ENCODE data around the gene CERS6. TPM values are rescaled to one million over a fixed set of nuclear protein-coding genes. Genes with fewer than 3 reads are reported as not detected.

Gene CERS6
- polyA plus RNA-seq, 1 donor (not counting 4 experiments of a cell fraction or from before 2014, with no cell fraction given) = 19.5 TPM

- Histone ChIP-seq H3K27ac (ENCODE audit: control insufficient read depth, insufficient read depth, low read length) (no peak overlapping the region), H3K9ac (ENCODE audit: control insufficient read depth, extremely low read depth, insufficient read depth, low read length) (no peak overlapping the region), H4K20me1 (ENCODE audit: control insufficient read depth, extremely low read depth, insufficient read depth, low read length) (no peaks in the 10 kb centered on the region), H3K27me3 (ENCODE audit: control insufficient read depth, extremely low read depth, insufficient read depth, low read length) (no peaks in the 10 kb centered on the region), H3K36me3 (ENCODE audit: control insufficient read depth in 2 of 2, extremely low read depth in 1 of 2, insufficient read depth in 2 of 2, low read length in 2 of 2) (no peaks in the 10 kb centered on the region), H3K79me2 (ENCODE audit: control insufficient read depth, insufficient read depth, low read length) (no peaks in the 10 kb centered on the region), H3K9me1 (ENCODE audit: control insufficient read depth, extremely low read depth, insufficient read depth, low read length) (no peaks in the 10 kb centered on the region), H3K4me1 (ENCODE audit: control insufficient read depth, extremely low read depth, insufficient read depth, low read length) (no peaks in the 10 kb centered on the region), H2AFZ (ENCODE audit: control insufficient read depth, low read length) (no peak overlapping the region), H3K9me3 (ENCODE audit: control insufficient read depth, low read depth, low read length) (no peaks in the 10 kb centered on the region), H3K4me2 (ENCODE audit: control insufficient read depth, extremely low read depth, insufficient read depth, low read depth, low read length) (no peak overlapping the region), H3K4me3 (ENCODE audit: control insufficient read depth in 2 of 3, extremely low read depth in 1 of 3, insufficient read depth in 2 of 3, low read depth in 1 of 3, low read length in 3 of 3) (no peak overlapping the region)
- FAIRE-seq (no peak), DNase-seq (ENCODE audit: low read depth, low spot score) (no peak)
- no peak for TF ChIP-seq EZH2 (IDR thresholded peaks at IDR 0.05; ENCODE audit: low read length)
- dilution Hi-C loops (cut with MboI; ENCODE audit: extremely low pct_ligation_motif_present, low sequenced_read_pairs) = no loop called here
These were observed 359.2 kb downstream of the CERS6 start for GRCh38 chr2:168814939-168815907.

GRCh38 chr2:168816369-168816768 lies 360.3 kb downstream of the CERS6 start:
- no peaks in the 10 kb centered on the region for H3K9me1 ChIP-seq (ENCODE audit: control insufficient read depth, extremely low read depth, insufficient read depth, low read length)
- no peaks in the 10 kb centered on the region for H4K20me1 ChIP-seq (ENCODE audit: control insufficient read depth, extremely low read depth, insufficient read depth, low read length)
- no peaks in the 10 kb centered on the region for H3K4me1 ChIP-seq (ENCODE audit: control insufficient read depth, extremely low read depth, insufficient read depth, low read length)
- no peaks in the 10 kb centered on the region for H3K27me3 ChIP-seq (ENCODE audit: control insufficient read depth, extremely low read depth, insufficient read depth, low read length)
- FAIRE-seq = peak; percentile 88
- no peaks in the 10 kb centered on the region for H3K36me3 ChIP-seq (ENCODE audit: control insufficient read depth in 2 of 2, extremely low read depth in 1 of 2, insufficient read depth in 2 of 2, low read length in 2 of 2)
- H3K27ac ChIP-seq (ENCODE audit: control insufficient read depth, insufficient read depth, low read length) = no peak overlapping the region
- no peaks in the 10 kb centered on the region for H3K79me2 ChIP-seq (ENCODE audit: control insufficient read depth, insufficient read depth, low read length)
- H2AFZ ChIP-seq (ENCODE audit: control insufficient read depth, low read length) = no peak overlapping the region
- no peak for DNase-seq (ENCODE audit: low read depth, low spot score)
- no peak overlapping the region for H3K4me2 ChIP-seq (ENCODE audit: control insufficient read depth, extremely low read depth, insufficient read depth, low read depth, low read length)
- no peaks in the 10 kb centered on the region for H3K9me3 ChIP-seq (ENCODE audit: control insufficient read depth, low read depth, low read length)
- no peak overlapping the region for H3K9ac ChIP-seq (ENCODE audit: control insufficient read depth, extremely low read depth, insufficient read depth, low read length)
- TF ChIP-seq EZH2 (IDR thresholded peaks at IDR 0.05; ENCODE audit: low read length) (no peak), CTCF (optimal IDR thresholded peaks at IDR 0.05 in 1 of 3, IDR thresholded peaks at IDR 0.05 in 1 of 3, conservative IDR thresholded peaks at IDR 0.05 in 1 of 3; ENCODE audit: extremely low read depth in 1 of 3, insufficient read depth in 2 of 3, low read length in 3 of 3) (no peak)
- H3K4me3 ChIP-seq (ENCODE audit: control insufficient read depth in 2 of 3, extremely low read depth in 1 of 3, insufficient read depth in 2 of 3, low read depth in 1 of 3, low read length in 3 of 3) = no peak overlapping the region
- dilution Hi-C loops (cut with MboI; ENCODE audit: extremely low pct_ligation_motif_present, low sequenced_read_pairs) = no loop called here
